Hypothalamus (tissue), 51 donors: ENCODE data around the gene ABCA7.

Experiments
- DNase-seq, 51 donors: peaks; one replicate each; lab custom pipeline; 2025; lab: John Stamatoyannopoulos, UW

The ABCA7 gene

GRCh38 chr19:1053176-1054101 lies 13.5 kb downstream of the ABCA7 start:
- no peak for DNase-seq

DNA sequence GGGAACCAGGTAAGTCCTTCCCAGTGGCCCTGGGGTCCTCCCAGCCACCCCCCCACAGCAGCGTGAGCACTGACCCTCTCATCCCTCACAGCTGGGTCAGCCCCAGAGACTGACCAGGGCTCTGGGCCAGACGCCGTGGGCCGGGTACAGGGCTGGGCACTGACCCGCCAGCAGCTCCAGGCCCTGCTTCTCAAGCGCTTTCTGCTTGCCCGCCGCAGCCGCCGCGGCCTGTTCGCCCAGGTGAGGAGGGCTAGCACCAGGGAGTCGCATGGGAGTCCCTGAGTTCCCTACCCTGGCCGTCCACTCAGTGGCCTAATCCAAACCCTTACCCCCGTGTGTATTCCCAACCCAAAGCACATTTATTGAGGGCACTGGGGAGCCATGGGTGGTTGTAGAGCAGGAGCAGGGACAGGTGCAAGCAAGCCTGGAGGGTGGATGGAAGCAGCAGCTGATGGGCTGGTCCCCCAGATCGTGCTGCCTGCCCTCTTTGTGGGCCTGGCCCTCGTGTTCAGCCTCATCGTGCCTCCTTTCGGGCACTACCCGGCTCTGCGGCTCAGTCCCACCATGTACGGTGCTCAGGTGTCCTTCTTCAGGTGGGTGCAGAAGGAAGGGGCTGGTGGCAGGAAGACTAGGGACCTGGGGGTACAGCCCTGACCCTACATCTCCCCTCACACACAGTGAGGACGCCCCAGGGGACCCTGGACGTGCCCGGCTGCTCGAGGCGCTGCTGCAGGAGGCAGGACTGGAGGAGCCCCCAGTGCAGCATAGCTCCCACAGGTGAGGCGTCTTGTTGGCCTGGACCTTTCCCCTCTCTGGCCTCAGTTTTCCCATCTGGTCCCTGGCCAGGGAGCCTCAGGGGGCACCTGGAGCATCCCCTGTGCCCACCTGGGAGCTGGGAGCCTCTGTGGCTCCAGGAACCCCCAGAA lies 14.5 kb downstream of the ABCA7 start:
- no peak for DNase-seq

GRCh38 chr19:1055028-1055425 lies 15.1 kb downstream of the ABCA7 start:
- no peak for DNase-seq

DNA sequence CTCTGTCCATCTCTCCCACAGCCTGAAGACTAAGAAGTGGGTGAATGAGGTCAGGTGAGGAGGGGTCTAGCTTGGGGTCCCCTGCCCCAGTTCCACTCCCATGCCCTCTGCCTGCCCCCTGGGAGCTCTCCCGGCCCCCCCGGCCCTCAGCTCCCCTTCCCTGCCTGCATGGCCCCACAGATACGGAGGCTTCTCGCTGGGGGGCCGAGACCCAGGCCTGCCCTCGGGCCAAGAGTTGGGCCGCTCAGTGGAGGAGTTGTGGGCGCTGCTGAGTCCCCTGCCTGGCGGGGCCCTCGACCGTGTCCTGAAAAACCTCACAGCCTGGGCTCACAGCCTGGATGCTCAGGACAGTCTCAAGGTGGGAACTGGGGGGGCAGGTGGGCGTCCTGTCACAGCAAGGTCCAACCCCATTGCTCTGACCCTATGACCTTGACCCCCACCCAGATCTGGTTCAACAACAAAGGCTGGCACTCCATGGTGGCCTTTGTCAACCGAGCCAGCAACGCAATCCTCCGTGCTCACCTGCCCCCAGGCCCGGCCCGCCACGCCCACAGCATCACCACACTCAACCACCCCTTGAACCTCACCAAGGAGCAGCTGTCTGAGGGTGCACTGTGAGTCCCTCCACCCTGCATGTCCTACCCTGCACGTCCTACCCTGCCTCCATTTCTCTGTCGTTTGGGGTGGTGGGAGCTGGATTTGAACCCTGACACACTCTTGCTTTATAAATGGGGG lies 16.1 kb downstream of the ABCA7 start:
- DNase-seq = no peak

GRCh38 chr19:1057176-1057855 lies 17.4 kb downstream of the ABCA7 start:
- no peak for DNase-seq

DNA sequence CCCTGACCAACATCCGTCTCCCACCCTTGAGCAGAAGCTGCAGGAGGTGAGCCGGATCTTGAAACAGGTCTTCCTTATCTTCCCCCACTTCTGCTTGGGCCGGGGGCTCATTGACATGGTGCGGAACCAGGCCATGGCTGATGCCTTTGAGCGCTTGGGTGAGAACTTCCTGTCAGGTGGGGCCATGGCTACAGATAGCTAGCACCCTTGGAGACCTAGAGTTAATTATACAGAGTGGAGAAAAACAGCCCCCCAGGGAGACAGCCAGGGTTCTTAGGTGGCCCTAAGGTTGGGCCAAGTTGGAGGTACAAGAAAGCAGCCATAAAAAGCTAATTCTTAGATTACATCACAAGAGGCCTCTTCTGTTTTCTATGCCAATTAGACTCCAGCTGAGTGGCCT lies 18.2 kb downstream of the ABCA7 start:
- no peak for DNase-seq

DNA sequence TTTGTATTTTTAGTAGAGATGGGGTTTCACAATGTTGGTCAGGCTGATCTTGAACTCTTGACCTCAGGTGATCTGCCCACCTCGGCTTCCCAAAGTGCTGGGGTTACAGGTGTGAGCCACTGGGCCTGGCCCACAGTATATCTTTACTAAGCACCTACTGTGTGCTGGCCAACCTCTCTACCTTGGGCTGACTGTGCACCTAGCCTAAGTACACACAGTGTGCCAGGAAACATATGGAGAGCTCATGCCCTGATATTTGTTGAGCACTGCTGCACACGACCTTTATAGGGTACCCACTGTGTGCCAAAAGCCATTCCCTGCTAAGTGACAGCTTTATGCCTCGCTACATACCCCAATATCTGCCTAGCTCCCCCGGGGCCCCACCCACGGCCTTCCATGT lies 20.8 kb downstream of the ABCA7 start:
- DNase-seq = no peak

GRCh38 chr19:1061987-1062386 lies 22.1 kb downstream of the ABCA7 start:
- DNase-seq = no peak

GRCh38 chr19:1062387-1063029 lies 22.6 kb downstream of the ABCA7 start:
- no peak for DNase-seq

GRCh38 chr19:1063030-1063908 lies 23.4 kb downstream of the ABCA7 start:
- no peak for DNase-seq

- no peak for DNase-seq
Observed at GRCh38 chr19:1063909-1064660, 24.2 kb downstream of the ABCA7 start.

GRCh38 chr19:1064661-1065605 lies 25.0 kb downstream of the ABCA7 start:
- DNase-seq = peak in 7 of 51 donors; percentile 10 to 42 (median 24)

- no peak for DNase-seq
Observed at GRCh38 chr19:1065606-1066109, 25.8 kb downstream of the ABCA7 start.

- no peak for DNase-seq
Observed at GRCh38 chr19:1066251-1066747, 26.4 kb downstream of the ABCA7 start.

- peak in 1 of 51 donors; percentile 23 for DNase-seq
Observed at GRCh38 chr19:1066748-1067340, 26.9 kb downstream of the ABCA7 start, which contains the start of gene ARHGAP45. TSS of gene ARHGAP45 (plus strand) at chr19:1067167. CDS start at chr19:1067406, 239 bp downstream.
